H1 (cell line): ENCODE results near the gene NUMB. TPM values are rescaled to one million over a fixed set of nuclear protein-coding genes. Genes with fewer than 3 reads are reported as not detected.

Source experiments
- CEBPB ChIP-seq: IDR thresholded peaks from 2 replicates; pipeline ENCODE4 v1.6.1; 2012; ENCODE audit warnings: low read depth, low read length
- CREB1 ChIP-seq: IDR thresholded peaks from 2 replicates; pipeline ENCODE4 v1.6.1; 2012; ENCODE audit warnings: inconsistent platforms
- CTBP2 ChIP-seq: IDR thresholded peaks from 2 replicates; pipeline ENCODE4 v1.7.0; 2011; ENCODE audit warnings: borderline replicate concordance, mild to moderate bottlenecking, moderate library complexity, mixed read lengths, low read length; ENCODE audit not compliant: insufficient read depth, insufficient read length
- EGR1 ChIP-seq: IDR thresholded peaks from 2 replicates; pipeline ENCODE4 v1.6.1; 2011; ENCODE audit warnings: low read depth, low read length, borderline replicate concordance
- RBBP5 ChIP-seq: IDR thresholded peaks from 2 replicates; pipeline ENCODE4 v1.7.1; 2012; ENCODE audit warnings: low read depth, mild to moderate bottlenecking, inconsistent platforms, low read length, moderate library complexity, borderline replicate concordance
- RNF2 ChIP-seq: fragments of 200-900, 300-1000 bp; sonication (generic); IDR thresholded peaks from 2 replicates; pipeline ENCODE4 v1.7.1; 2016; ENCODE audit warnings: borderline replicate concordance, low read depth, mild to moderate bottlenecking, antibody characterized with exemption, low read length; ENCODE audit not compliant: poor library complexity, severe bottlenecking; ENCODE audit errors: missing control alignments
- polyA plus RNA-seq, 7 experiments: library from polyadenylated mRNA; depleted of rRNA in 3 of 7; stranded (reverse) in 5 of 7; unstranded in 2 of 7; fragments of >200 nt in 5 of 7; fragments of 200-250 nt in 2 of 7; gene quantifications; 1 replicate in 5 of 7; 2 replicates in 1 of 7; 4 replicates in 1 of 7; pipeline versions ENCODE4 v1.2.1 to v1.2.3, GENCODE V29; 2011 to 2013; ENCODE audit warnings: missing spikeins in 2 of 7, mixed read lengths in 2 of 7
- total RNA-seq: library from RNA; stranded (reverse); fragmentation: NEBNext Ultra II Directional; extraction: Animal tissue kit (Norgen Biotek cat#: 25700); gene quantifications from 2 replicates; pipeline ENCODE4 v1.2.1, GENCODE V29; 2021

NUMB gene
- total and polyA plus RNA-seq, 2 of the 8 experiments (the other 6 are each of a cell fraction or from before 2014, with no cell fraction given), result 54.3 to 78.1 TPM

GRCh38 chr14:73324533-73324932 is 133.8 kb downstream of the NUMB start (continued):
- TF ChIP-seq CTBP2 (no peak), RBBP5 (no peak), RNF2 (no peak), EGR1 (no peak), CEBPB (no peak), CREB1 (no peak)
